ENCODE data around the gene PLPP3.

The PLPP3 gene

DNA sequence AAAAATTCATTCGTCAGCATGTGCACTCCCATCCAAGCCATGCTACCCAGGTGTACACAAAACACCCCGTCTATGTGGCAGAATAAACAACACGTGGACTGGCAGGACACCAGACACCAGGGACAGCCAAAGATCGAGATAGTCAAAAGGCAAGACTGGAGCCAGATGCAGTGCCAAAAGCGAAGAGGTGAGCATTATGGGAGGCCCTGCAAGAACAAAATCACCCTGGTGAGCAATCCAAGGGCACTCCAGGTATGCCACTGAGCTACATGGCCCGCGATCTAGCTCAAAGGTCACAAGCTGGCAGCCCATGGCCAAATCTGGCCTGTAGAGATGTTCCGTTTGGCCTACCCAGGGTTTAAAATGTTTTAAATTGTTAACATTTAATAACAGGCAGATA is 33.7 kb downstream of the PLPP3 start:
- no peak for DNase-seq

DNA sequence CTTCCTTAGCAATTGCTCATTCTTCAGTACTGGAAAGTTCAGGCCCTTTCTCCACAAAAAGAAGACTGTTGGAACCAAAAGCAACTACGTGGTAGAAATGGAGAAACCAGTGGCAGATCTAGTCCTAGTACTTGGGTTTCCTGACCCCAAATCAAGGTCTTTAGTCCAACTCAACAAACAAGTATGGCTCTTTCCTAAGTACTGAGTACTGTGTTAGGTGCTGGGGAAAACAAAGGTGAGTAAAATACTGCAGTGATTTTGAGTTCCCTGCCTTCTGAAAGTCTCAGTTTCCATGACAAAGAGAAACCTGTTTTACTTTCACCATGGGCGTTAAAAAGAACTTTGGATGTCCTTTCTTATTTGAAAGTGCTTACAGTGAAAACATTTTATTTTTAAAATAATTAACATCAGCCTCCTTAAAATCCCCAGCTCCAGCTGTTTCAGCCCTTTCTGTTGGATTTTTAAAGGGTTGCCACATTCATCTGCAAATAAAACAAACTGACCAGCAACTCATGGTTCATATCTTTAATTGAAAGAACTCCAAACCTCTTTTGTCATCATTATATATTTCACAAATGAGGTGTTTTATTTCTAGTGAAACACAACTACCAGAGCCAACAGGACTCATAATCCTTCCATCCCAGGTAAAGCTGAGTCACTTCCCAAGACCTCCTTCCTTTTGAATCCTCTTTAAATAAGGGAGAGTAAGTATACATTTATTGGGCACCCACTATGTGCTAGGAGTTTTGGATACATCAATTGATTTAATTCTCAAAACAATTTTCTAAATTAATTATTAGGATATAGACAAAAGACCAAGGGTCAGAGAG is 35.4 kb downstream of the PLPP3 start:
- DNase-seq: no peak

DNA sequence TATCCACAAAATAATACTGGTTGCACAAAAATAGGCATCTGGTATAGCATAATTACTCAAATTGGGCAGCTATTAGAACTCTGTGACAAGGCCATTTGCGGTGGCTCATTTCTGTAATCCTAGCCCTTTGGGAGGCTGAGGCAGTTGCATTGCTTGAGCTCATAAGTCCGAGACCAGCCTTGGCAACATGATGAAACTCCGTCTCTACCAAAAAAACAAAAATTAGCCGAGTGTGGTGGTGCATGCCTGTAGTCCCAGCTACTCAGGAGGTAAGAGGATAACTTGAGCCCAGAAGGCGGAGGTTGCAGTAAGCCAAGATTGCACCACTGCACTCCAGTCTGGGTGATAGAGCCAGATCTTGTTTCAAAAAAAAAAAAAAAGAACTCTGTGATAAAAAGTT is 36.7 kb downstream of the PLPP3 start:
- DNase-seq: no peak

DNA sequence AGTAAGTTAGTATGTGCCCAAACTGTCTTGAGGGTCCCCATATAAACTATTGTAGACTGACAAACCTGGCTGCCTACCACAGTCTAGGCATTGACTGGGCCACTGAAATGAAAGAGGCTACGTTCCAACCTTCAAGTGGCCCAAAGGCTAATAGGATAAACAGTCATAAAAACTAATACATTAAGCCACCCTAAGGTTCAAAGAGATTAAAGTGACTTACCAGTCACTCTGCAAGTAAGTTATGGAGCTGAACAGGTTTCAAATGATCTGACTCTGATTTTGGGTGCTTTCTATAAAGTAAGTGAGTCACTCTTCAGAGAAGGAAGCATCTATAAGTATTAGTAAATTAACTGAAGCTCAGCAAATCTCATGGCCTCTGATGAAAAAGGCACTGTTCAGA is 38.0 kb downstream of the PLPP3 start:
- DNase-seq: no peak

DNA sequence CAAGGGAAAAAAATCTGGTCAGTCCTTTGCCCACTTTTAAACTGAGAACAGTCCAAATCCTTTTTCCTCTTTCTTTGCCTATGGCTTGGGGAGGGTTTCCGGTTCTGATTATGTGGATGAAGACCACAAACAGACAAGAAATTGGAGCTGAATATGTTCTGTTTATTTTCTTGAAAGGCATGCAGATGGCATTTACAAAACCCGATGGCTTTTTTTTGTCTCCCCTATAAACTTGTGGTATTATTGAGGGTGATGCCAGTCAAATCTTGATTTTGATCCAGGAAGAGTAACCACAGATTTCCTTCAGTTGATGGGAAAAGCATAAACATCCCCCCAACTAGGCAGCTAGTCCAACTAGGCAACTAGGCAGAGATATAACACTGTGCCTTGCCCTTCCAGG is 38.9 kb downstream of the PLPP3 start:
- DNase-seq: no peak

DNA sequence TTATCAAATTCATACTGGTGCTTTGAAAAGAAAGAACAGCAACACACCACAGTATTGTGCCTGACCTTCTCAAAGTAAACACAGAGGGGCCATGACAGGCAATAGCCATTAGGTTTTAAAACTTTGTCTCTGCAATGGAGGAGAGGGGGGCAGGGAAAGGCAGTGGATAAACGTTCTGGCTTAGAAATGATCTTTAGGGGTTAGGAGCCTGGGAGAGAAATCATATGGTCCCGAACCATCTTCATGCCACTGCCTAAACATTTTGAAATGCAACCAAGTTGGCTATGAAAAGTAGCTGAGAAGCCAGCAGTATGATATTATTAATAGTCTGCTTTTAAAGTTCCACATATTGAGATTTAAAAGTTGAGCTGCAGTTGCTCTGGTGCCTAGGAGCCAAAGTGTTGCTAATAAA is 39.8 kb downstream of the PLPP3 start:
- DNase-seq: no peak

DNA sequence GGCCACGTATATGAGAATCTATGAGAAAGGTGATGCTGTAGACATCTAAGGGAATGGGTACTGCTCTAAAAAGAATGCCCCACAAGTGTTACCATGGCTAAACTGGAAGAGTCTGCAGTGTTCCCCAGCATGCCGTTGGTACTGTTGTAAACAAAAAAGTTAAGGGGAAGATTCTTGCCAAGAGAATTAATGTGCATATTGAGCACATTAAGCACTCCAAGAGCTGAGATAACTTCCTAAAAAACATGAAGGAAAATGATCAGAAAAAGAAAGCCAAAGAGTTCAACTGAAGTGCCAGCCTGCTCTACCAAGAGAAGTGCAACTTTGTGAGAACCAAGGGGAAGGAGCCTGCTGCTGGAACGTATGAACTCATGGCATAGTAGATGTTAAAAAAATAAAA is 40.8 kb downstream of the PLPP3 start:
- no peak for DNase-seq

DNA sequence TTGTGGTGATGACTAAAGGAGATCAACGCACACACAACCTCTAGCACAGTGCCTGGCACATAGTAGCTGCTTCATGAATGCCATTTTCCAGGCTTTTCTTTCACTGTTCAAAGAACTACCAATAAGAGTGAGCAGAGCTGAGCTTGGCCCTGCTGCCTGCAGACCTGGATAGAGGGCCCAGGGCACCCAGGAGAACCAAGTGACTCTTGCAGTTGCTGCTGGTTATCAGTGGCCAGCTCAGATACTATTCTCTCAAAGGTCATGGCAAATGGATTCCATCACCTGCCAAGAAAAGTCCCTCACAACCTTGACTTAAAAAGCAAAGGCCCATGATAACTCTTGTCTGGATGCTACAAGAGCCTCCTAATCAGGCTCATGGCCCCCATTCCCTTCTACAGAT is 41.7 kb downstream of the PLPP3 start:
- no peak for DNase-seq

DNA sequence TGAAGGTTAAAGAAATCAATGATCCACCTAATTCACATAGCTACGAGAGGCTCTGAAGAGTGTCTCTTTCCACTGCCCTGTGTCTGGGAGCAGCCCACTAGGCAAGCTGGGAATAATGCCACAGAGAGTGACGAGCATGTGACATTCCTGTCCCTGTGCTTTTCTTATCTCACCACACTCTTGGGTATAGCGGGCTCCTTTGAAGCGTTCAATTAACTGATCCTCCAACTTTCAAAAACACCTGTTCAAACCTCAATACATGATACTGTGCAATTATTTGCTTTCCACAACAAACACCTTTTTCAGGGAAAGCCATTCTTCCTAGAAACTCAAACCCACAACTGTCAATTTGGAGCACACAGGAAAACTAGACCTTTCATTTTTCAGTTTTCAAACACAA is 43.4 kb downstream of the PLPP3 start:
- no peak for DNase-seq

DNA sequence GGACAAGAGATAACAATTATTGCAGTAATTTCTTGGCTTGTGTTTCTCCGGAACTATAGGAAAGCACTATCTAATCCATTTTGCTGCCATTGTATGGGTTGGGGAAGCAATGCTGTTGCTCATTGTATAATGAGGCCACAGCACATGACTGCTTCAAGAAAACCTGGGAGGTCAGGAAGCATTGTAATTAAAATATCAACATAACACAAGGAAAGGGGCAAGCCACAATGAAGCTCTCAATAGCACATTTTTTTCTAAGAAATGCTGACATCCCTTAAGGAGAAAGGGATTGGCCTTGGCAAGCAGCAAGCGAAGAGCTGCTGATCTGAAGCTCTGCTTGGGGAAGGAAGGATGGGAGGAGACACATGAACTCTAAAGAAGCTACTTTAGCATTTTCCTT is 44.0 kb downstream of the PLPP3 start:
- no peak for DNase-seq

DNA sequence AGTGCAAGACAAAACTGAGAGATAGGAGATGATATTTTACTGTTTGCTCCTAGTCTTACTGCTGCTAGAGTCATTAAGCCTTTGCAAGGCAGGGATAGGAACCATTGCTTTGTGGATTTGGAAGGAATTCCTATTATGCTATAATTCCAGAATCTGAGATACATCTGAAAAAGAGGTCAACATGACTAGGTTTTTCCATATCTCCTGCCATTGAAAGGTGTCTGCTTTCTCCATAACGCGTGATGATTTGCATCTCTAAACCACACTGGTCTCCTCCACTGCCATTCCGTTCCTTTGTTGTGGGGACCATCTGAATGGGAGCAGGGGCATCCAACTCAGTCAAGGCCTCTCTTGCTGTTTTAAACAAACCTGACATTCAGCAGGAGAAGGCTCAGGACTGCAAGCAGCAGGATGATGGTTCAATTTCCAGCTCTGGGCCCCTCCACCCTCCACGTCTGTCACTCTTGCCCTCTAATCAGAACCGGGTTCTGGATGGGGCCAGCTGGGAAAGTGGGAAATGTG is 45.2 kb downstream of the PLPP3 start:
- no peak for DNase-seq

DNA sequence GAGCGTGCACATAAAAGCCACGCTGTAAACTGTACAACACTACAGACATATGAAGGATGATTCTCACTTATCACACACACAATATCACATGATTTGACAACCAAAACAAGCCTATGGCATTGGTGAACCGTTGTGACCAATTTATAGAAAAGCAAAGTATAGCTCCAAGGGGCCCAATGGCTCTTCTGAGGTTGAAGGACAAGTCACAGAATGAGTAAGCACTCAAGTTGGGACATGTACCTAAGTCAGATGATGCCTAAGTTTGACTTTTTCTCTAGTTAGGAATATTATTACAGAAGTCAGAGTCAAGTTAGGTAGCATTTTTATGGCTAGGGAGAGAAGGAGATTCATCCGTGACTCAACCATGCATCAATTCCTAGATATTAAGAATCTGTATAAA is 45.7 kb downstream of the PLPP3 start:
- DNase-seq: no peak

DNA sequence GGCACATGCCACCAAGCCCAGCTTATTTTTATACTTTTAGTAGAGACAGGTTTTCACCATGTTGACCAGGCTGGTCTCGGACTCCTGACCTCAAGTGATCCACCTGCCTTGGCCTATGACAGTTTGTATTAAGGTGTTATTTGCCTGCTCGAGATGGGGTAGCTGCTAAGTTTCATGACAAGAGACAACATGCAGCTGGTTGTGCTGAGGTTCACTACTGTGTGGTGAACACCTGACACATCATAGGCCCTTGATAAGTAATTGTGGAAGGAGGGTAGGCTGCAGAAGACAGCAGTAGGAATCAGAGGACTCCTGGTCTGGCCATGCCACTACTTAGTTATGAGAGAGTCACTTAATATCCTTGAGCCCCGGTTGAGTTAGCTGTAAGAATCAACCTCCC is 46.2 kb downstream of the PLPP3 start:
- DNase-seq: no peak

DNA sequence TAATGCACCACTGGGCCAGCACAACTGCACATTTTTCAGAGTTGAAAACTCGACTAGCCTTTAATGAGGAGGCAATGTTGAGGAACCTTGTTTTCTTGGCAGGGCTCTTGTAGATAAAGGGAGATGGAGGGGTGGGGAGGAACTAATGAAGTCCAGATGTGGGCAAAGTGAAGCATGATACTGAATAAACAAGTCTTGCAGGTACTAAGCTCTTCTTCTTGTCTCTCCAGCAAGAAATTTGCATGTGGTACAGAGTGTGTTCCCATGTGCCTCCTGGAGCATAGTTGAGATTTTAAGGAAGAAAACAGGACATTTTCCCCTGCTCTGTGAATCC is 47.0 kb downstream of the PLPP3 start:
- no peak for DNase-seq

DNA sequence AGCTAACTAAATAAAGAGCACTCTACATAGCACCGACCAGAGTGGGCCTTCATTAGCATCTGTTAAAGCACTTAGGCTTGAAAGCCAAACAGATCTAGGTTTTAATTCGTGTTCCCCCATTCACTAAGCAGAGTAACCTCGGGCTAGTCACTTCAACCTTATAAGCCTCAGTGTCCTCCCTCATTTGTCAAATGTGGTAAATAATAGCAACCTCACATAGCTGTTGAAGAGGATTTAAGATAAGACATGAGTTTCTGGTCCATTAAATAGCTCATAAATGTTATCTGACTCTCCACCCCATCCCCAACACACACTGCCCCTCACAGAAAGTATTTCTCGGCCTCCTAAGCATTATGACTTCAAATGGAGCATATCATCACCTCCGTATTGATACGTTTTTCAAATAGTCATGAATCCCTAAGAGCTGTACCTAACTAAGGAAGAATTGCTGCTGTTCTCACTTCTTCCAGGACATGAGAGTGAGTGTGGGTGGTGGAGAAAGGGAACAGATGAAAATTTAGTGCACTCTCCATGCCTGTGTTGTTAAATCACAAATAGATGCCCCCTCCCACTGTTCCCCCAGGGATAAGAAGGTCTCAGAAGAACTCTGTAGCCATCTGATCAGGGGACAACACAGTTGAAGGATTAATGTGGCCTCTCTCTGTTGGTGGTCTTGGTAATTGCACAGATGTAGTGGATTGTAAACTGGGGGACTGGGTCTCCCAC is 47.6 kb downstream of the PLPP3 start:
- no peak for DNase-seq

DNA sequence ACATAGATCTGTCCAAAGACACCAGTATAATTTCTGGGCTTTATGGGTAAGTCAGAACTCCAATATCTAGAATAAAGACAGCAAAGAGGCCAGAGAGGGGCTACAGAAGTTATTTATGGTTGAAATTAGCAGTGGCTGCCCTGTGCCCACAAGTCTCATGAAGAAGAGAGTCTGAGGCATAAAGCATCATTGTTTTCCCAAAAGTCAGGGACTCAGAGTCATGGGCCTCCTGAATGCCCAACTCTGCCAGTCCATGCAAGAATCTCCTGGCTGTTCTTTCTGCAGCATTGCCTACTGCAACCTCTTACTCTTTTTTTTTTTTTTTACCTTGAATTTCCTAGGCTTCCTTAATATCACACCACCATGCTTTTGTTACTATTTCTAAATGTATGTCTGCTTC is 49.6 kb downstream of the PLPP3 start:
- no peak for DNase-seq

DNA sequence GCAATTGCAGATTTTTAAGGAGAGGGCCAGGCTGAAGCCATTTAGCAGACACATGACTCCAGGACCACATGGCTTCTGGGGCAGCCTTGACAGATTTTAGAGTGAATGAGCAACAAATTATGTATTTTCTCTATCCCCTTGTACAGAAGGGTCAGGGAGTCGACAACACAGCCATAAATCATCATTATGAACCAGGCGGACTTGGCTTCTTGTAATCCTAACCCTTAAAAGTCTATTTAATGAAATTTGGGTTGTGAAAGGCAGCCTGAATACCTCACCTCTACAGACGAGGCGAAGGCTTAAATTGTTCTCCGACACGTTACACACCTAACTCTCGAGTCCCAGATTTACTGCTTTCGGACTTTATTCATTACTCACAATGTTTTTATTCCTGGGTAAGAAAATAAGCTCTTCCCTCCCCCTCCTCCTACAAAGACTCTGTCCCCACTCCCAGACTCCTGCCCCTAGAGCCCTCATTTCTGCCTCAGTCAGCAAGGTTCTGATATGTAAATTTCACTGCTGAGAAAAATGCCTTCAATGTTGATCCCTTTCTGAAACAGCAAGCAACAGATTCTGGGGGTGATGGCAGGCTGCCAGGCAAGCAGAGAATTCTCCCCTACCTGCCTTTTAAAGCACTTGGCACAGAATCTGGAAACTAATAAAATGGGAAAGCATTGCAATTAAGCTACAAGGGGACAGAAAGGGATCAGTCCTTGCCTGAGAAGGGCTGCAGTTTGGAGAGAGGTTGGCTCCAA is 51.6 kb downstream of the PLPP3 start:
- DNase-seq: no peak

DNA sequence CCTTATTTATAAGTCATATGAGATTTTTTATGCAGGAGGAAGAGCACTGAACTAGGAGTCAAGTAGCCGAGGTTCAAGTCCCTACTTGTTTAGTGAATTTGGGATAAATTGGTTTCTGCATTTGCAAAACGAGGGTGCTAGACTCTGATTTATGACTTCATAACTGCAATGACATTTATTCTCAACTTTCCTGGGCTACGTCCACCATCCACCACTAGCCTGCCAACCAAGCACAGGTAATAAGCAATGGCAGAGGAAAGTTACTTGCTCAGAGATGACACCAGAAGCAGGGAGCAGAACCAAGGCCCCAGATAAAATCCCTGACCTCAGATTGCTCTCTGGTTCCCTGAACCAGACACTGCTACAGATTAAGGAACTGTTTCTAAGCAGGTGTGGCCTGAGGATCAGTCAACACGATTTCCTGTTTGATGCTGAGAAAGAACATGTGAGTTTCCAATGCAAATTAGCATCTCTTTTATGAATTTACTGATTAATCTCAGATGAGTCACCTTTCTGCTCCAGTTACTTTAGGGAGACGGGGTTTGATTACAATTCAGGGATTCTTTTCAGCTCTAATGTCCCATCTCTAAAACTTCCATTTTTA is 52.7 kb downstream of the PLPP3 start:
- DNase-seq: no peak

DNA sequence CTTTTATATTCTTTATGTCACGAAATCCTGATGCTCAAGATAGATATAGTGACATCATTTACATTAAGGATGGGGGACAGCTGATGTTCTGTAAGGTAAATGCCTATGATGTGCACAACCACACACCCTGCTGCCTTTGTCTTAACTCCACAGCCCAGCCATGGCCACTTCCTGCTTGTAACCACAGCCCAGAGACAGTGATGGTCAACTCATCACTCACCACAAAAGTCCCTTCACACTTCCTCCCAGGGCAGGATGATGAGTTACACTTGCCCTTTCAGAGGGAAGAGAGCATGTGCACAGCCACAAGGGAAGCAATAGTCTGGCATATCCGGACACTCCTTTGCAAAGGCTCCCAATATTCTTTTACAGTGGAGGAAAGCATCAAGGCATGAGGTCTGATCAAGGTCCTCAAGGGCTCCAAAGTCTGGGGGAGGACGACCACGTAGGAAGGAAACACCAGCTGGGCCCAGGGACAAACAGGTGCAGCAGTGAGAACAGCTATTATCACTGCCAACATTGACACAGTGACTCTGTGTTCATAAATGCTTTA is 53.8 kb downstream of the PLPP3 start:
- DNase-seq: no peak

DNA sequence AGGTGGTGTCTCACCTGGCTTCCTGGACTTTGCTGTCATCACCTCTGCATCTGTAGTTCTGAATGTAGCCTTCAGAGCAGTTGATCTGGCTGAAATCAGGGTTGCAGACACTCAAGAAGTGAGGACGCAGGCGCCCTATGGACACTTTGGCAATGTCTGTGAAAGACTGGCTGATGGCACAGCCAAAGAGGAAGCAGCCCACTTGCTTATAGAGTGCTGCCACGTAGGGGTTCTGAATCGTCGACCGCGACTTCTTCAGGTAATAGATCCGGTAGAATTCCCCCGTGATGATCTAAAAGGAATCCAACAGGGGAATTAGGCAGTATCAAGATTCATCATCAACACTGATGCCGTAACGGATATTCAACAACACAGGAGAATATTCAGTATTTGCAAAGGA is 55.1 kb downstream of the PLPP3 start:
- DNase-seq: no peak

DNA sequence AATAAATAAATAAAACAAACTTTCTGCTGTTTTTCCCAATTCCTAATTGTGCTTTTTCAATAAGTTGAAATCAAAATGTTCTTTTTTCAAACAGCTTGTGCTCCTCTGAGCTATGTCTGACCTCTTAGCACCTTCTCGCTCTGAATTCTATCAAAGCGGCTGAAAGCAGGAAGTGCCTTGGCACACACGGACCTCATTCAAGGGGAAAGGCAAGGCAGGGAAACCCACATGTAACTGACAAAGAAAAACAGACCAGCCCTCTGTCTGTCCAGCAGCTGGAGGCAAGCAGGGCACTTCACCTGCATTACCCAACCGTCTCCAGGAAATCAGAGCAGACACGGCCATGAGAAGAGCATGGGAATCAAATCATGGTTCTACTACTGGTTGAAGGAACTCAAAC is 56.7 kb downstream of the PLPP3 start:
- no peak for DNase-seq

DNA sequence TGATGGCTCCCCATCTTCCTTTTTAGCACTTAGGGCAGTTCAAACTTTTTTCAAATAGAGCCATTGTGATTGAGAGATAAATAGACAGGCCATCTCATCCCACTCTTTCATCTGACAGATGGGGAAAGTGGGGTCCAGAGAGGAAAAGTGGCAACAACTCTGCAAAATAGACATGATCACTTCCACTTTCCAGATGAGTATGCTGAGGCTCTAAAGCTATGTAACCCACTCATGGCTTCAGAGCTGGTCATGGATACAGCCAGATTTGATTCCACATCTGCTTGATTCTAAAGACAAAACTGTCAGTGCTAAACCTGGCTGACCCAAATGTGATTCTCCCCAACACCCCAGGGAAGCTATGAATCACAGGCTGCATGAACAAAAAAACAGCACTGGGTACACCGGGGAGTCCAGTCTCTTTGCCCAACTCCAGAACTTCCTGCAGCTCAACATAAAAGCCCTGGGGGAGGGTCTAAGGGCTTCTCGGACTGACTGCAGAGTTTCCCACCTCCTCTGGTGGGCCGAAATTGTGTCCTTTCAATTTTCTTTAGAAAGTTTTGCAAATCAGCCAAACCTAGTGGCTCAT is 59.3 kb downstream of the PLPP3 start:
- no peak for DNase-seq

All from 8988T (cell line).